H1 (cell line): Measurements from ENCODE around the gene TSPAN3. TPM values are rescaled to one million over a fixed set of nuclear protein-coding genes. Genes with fewer than 3 reads are reported as not detected.

Source experiments
- BACH1 ChIP-seq: IDR thresholded peaks from 2 replicates; pipeline ENCODE4 v1.6.1; 2012; ENCODE audit warnings: low read length, improper control_type of control experiment
- TAF1 ChIP-seq: IDR thresholded peaks from 2 replicates; pipeline ENCODE4 v1.6.1; 2011; ENCODE audit warnings: mild to moderate bottlenecking, low read depth, low read length
- polyA plus RNA-seq, 7 experiments: library from polyadenylated mRNA; depleted of rRNA in 3 of 7; stranded (reverse) in 5 of 7; unstranded in 2 of 7; fragments of >200 nt in 5 of 7; fragments of 200-250 nt in 2 of 7; gene quantifications; 1 replicate in 5 of 7; 2 replicates in 1 of 7; 4 replicates in 1 of 7; pipeline versions ENCODE4 v1.2.1 to v1.2.3, GENCODE V29; 2011 to 2013; ENCODE audit warnings: missing spikeins in 2 of 7, mixed read lengths in 2 of 7
- total RNA-seq: library from RNA; stranded (reverse); fragmentation: NEBNext Ultra II Directional; extraction: Animal tissue kit (Norgen Biotek cat#: 25700); gene quantifications from 2 replicates; pipeline ENCODE4 v1.2.1, GENCODE V29; 2021

Gene TSPAN3
- total and polyA plus RNA-seq, 2 of the 8 experiments (the other 6 are each of a cell fraction or from before 2014, with no cell fraction given): 107 to 238 TPM

GRCh38 chr15:77032052-77032646 lies 38.8 kb downstream of the TSPAN3 start (continued):
- TF ChIP-seq TAF1 (no peak), BACH1 (no peak)
